Sigmoid colon (tissue), 3 donors: ENCODE results near the gene NDUFB4.

Experiments used
- POLR2A ChIP-seq, 2 donors: fragments of 450-650 bp; IDR thresholded peaks; one replicate each; pipeline ENCODE4 v1.6.1; 2016; ENCODE audit warnings: antibody characterized with exemption in 2 of 2, mild to moderate bottlenecking in 2 of 2, moderate library complexity in 2 of 2
- TF ChIP-seq, protein P1 (sequence below), 4 experiments: fragments of 450-650 bp in 3 of 4; fragments of 200-600 bp in 1 of 4; IDR thresholded peaks; one replicate each; pipeline ENCODE4 v1.5.1; 2016 to 2019; ENCODE audit warnings: antibody characterized with exemption in 4 of 4, mild to moderate bottlenecking in 3 of 4, moderate library complexity in 2 of 4

DNA sequence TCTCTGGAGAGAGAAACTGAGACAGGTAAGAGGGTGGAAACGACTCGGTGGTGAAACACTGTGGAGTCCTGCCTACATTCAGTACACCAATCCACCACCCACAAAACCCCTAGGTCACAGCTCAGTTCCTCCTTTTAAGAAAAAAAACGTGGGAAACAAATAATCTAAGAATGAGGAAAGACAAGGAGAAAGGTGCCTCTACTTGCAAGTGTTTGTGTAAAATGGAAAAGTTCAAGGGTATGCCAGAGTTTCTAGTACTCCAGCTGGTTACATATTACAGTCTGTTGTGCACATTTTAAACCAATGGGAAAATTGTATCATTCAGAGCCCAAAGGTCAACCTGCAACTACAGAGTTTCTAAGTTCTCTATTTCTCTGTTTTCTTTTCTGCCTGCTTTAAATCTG, 53.7 kb downstream of the NDUFB4 start:
- TF ChIP-seq, protein P1, sequence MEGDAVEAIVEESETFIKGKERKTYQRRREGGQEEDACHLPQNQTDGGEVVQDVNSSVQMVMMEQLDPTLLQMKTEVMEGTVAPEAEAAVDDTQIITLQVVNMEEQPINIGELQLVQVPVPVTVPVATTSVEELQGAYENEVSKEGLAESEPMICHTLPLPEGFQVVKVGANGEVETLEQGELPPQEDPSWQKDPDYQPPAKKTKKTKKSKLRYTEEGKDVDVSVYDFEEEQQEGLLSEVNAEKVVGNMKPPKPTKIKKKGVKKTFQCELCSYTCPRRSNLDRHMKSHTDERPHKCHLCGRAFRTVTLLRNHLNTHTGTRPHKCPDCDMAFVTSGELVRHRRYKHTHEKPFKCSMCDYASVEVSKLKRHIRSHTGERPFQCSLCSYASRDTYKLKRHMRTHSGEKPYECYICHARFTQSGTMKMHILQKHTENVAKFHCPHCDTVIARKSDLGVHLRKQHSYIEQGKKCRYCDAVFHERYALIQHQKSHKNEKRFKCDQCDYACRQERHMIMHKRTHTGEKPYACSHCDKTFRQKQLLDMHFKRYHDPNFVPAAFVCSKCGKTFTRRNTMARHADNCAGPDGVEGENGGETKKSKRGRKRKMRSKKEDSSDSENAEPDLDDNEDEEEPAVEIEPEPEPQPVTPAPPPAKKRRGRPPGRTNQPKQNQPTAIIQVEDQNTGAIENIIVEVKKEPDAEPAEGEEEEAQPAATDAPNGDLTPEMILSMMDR (IDR thresholded peaks at IDR 0.05) = no peak
- TF ChIP-seq POLR2A (IDR thresholded peaks at IDR 0.05) = no peak
